Ovary (tissue), 3 donors: ENCODE data around the gene KRTAP4-11.

Source experiments
- EP300 ChIP-seq: sonication (generic); formaldehyde crosslinking; IDR thresholded peaks from one replicate; pipeline ENCODE4 v1.6.1; 2017; ENCODE audit warnings: antibody characterized with exemption
- TF ChIP-seq, protein P1 (sequence below), 3 donors: fragments of 450-650 bp in 2 of 3; fragments of 200-600 bp in 1 of 3; IDR thresholded peaks; one replicate each; pipeline versions ENCODE4 v1.5.1 to v1.8.0; 2016 to 2022; ENCODE audit warnings: antibody characterized with exemption in 3 of 3, mild to moderate bottlenecking in 1 of 3
- donor health status: DM: no; HTN: no; CAD: no.

DNA sequence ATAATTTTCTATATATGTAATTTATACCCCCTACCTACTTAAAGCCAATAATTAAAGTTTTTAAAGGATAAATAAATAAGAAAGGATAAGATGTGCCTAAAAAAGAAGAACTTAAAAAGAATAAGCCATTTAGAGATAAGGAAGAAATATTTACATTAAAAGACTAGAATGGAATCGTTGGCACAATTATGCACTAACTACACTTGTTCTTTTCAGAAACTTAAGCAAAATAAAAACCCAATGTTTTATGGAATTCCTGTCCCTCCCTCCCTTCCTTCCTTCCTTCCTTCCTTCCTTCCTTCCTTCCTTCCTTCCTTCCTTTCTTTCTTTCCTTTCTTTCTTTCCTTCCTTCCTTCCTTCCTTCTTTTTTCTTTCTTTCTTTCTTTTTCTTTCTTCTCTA is 26.7 kb upstream of the KRTAP4-11 start:
- TF ChIP-seq, protein P1, sequence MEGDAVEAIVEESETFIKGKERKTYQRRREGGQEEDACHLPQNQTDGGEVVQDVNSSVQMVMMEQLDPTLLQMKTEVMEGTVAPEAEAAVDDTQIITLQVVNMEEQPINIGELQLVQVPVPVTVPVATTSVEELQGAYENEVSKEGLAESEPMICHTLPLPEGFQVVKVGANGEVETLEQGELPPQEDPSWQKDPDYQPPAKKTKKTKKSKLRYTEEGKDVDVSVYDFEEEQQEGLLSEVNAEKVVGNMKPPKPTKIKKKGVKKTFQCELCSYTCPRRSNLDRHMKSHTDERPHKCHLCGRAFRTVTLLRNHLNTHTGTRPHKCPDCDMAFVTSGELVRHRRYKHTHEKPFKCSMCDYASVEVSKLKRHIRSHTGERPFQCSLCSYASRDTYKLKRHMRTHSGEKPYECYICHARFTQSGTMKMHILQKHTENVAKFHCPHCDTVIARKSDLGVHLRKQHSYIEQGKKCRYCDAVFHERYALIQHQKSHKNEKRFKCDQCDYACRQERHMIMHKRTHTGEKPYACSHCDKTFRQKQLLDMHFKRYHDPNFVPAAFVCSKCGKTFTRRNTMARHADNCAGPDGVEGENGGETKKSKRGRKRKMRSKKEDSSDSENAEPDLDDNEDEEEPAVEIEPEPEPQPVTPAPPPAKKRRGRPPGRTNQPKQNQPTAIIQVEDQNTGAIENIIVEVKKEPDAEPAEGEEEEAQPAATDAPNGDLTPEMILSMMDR (IDR thresholded peaks at IDR 0.05), result no peak
- TF ChIP-seq EP300, result no peak
